Trophoblast cell (in vitro differentiated cells and primary cell): ENCODE results near the gene RNF166.
A peak's percentile ranks its signal among the peaks of the same experiment; 100 is the strongest.
"Not testable (repeated sequence)": the region's sequence is repeated elsewhere in the genome, so short reads cannot be mapped to it uniquely, and the experiment has no call there.

Experiments used
- DNase-seq, 2 donors: peaks; one replicate each; pipeline ENCODE4 v3.0.0-alpha.2; 2016
- H2AFZ ChIP-seq: 2 replicates; pipeline ENCODE4 v1.6.1; 2013; ENCODE audit warnings: low read length, moderate library complexity, mild to moderate bottlenecking; ENCODE audit not compliant: insufficient read depth, poor library complexity
- H2AK5ac ChIP-seq: 2 replicates; pipeline ENCODE4 v1.6.1; 2013; ENCODE audit warnings: mild to moderate bottlenecking, low read length
- H2BK120ac ChIP-seq: 2 replicates; pipeline ENCODE4 v1.6.1; 2013; ENCODE audit warnings: low read length, mild to moderate bottlenecking, moderate library complexity; ENCODE audit not compliant: insufficient read depth, poor library complexity
- H2BK12ac ChIP-seq: 2 replicates; pipeline ENCODE4 v1.6.1; 2013; ENCODE audit warnings: mild to moderate bottlenecking, low read length, moderate library complexity
- H2BK5ac ChIP-seq: 2 replicates; pipeline ENCODE4 v1.6.1; 2013; ENCODE audit warnings: low read length, low read depth, moderate library complexity, mild to moderate bottlenecking; ENCODE audit not compliant: poor library complexity
- H3K14ac ChIP-seq: 2 replicates; pipeline ENCODE4 v1.6.1; 2013; ENCODE audit warnings: mild to moderate bottlenecking, low read length
- H3K18ac ChIP-seq: 2 replicates; pipeline ENCODE4 v1.6.1; 2013; ENCODE audit warnings: mild to moderate bottlenecking, low read length
- H3K23ac ChIP-seq: 2 replicates; pipeline ENCODE4 v1.6.1; 2013; ENCODE audit warnings: low read length
- H3K27ac ChIP-seq: 2 replicates; pipeline ENCODE4 v1.5.1; 2013; ENCODE audit warnings: low read depth, mild to moderate bottlenecking, inconsistent platforms, low read length, moderate library complexity
- H3K27me3 ChIP-seq: 2 replicates; pipeline ENCODE4 v1.6.1; 2013; ENCODE audit warnings: inconsistent platforms, mild to moderate bottlenecking, low read length, moderate library complexity; ENCODE audit not compliant: insufficient read depth
- H3K36me3 ChIP-seq, 2 experiments: 1 replicate in 1 of 2; 2 replicates in 1 of 2; pipeline ENCODE4 v1.6.1; 2013; ENCODE audit warnings: low read length in 2 of 2, mild to moderate bottlenecking in 2 of 2, moderate library complexity in 1 of 2; ENCODE audit not compliant: insufficient read depth in 2 of 2, control insufficient read depth in 1 of 2
- H3K4ac ChIP-seq: 2 replicates; pipeline ENCODE4 v1.6.1; 2013; ENCODE audit warnings: low read depth, mild to moderate bottlenecking, low read length, moderate library complexity
- H3K4me1 ChIP-seq, 2 experiments: 1 replicate in 1 of 2; 2 replicates in 1 of 2; pipeline ENCODE4 v1.6.1; 2013; ENCODE audit warnings: low read length in 2 of 2, mild to moderate bottlenecking in 2 of 2, moderate library complexity in 1 of 2; ENCODE audit not compliant: insufficient read depth in 2 of 2, control insufficient read depth in 1 of 2
- H3K4me2 ChIP-seq: 2 replicates; pipeline ENCODE4 v1.6.1; 2013; ENCODE audit warnings: inconsistent platforms, mild to moderate bottlenecking, low read length, moderate library complexity
- H3K4me3 ChIP-seq: 2 replicates; pipeline ENCODE4 v1.5.1; 2013; ENCODE audit warnings: mild to moderate bottlenecking, low read depth, low read length, inconsistent platforms
- H3K79me1 ChIP-seq: one replicate; pipeline ENCODE4 v1.6.1; 2013; ENCODE audit warnings: low read length
- H3K79me2 ChIP-seq: 2 replicates; pipeline ENCODE4 v1.6.1; 2013; ENCODE audit warnings: low read length, mild to moderate bottlenecking; ENCODE audit not compliant: control insufficient read depth, insufficient read depth, poor library complexity
- H3K9ac ChIP-seq: 2 replicates; pipeline ENCODE4 v1.6.1; 2013; ENCODE audit warnings: mild to moderate bottlenecking, low read length
- H3K9me3 ChIP-seq: 2 replicates; pipeline ENCODE4 v1.6.1; 2013; ENCODE audit warnings: low read depth, mild to moderate bottlenecking, control low read depth, inconsistent platforms, low read length; ENCODE audit not compliant: insufficient read depth
- H4K12ac ChIP-seq: 2 replicates; pipeline ENCODE4 v1.6.1; 2013; ENCODE audit warnings: low read depth, mild to moderate bottlenecking, low read length, moderate library complexity
- H4K8ac ChIP-seq: 2 replicates; pipeline ENCODE4 v1.6.1; 2013; ENCODE audit warnings: low read depth, mild to moderate bottlenecking, low read length, moderate library complexity
- H4K91ac ChIP-seq: one replicate; pipeline ENCODE4 v1.6.1; 2013; ENCODE audit warnings: low read depth, mild to moderate bottlenecking, low read length, moderate library complexity
- WGBS: extraction: QIAGEN DNeasy Blood & Tissue Kit; methylation state at CpG from one replicate; pipeline ENCODE4 v1.1.7; 2013; ENCODE audit warnings: missing lambda C conversion rate; ENCODE audit not compliant: insufficient read length, insufficient coverage; ENCODE audit errors: extremely low coverage; 5-methylcytosine and 5-hydroxymethylcytosine counted together

Gene RNF166

GRCh38 chr16:88669493-88669892, 36.7 kb downstream of the RNF166 start:
- not testable (repeated sequence) for H4K12ac ChIP-seq, H3K79me2 ChIP-seq, H3K9ac ChIP-seq, H2BK12ac ChIP-seq, H2AK5ac ChIP-seq, H4K91ac ChIP-seq, H3K79me1 ChIP-seq, H3K14ac ChIP-seq, H3K4me2 ChIP-seq, H2BK5ac ChIP-seq, H4K8ac ChIP-seq, H3K27me3 ChIP-seq, H3K18ac ChIP-seq, H2AFZ ChIP-seq, H2BK120ac ChIP-seq, H3K4ac ChIP-seq, H3K36me3 ChIP-seq, H3K4me1 ChIP-seq, H3K4me3 ChIP-seq, H3K27ac ChIP-seq, H3K23ac ChIP-seq, DNase-seq, H3K9me3 ChIP-seq
- WGBS: no CpG with 5 or more reads among the region's 8 CpGs

GRCh38 chr16:88667461-88667860, 38.7 kb downstream of the RNF166 start:
- Histone ChIP-seq H3K4me1 (peaks cover 3 to 7% of the 10 kb centered on the region in 2 experiments), H2BK120ac (no peak overlapping the region), H3K27ac (no peak overlapping the region)

GRCh38 chr16:88665570-88665969, 40.6 kb downstream of the RNF166 start:
- H4K91ac ChIP-seq: no peak overlapping the region

More at GRCh38 chr16:88667461-88667860, 38.7 kb downstream of the RNF166 start:
- Histone ChIP-seq H2AK5ac (no peak overlapping the region), H4K8ac (peak overlapping the region; percentile 36), H3K27me3 (no peaks in the 10 kb centered on the region), H4K12ac (no peak overlapping the region), H3K79me1 (peaks cover 12% of the 10 kb centered on the region), H3K4me3 (no peak overlapping the region), H3K18ac (peak overlapping the region; percentile 17), H3K9me3 (peaks cover 6% of the 10 kb centered on the region), H2BK5ac (no peak overlapping the region), H3K14ac (no peak overlapping the region), H2BK12ac (no peak overlapping the region), H3K36me3 (peaks cover 5 to 6% of the 10 kb centered on the region in 2 experiments), H4K91ac (no peak overlapping the region), H2AFZ (no peak overlapping the region), H3K79me2 (peaks cover 12% of the 10 kb centered on the region), H3K4ac (no peak overlapping the region), H3K4me2 (no peak overlapping the region), H3K23ac (no peak overlapping the region), H3K9ac (no peak overlapping the region)
- DNase-seq: no peak
- no CpG with 5 or more reads among the region's 5 CpGs for WGBS

GRCh38 chr16:88665148-88665547, 41.1 kb downstream of the RNF166 start:
- Histone ChIP-seq H3K36me3 (peaks cover 5 to 8% of the 10 kb centered on the region in 2 experiments), H2AK5ac (no peak overlapping the region), H3K14ac (no peak overlapping the region), H3K4me3 (no peak overlapping the region), H2BK5ac (no peak overlapping the region), H3K18ac (no peak overlapping the region), H3K79me1 (peaks cover 16% of the 10 kb centered on the region), H4K12ac (no peak overlapping the region), H4K8ac (no peak overlapping the region), H3K4me1 (peaks cover 5 to 12% of the 10 kb centered on the region in 2 experiments), H3K9ac (no peak overlapping the region), H3K23ac (no peak overlapping the region), H4K91ac (no peak overlapping the region), H3K79me2 (peaks cover 21% of the 10 kb centered on the region), H3K9me3 (peaks cover 2% of the 10 kb centered on the region), H2BK12ac (no peak overlapping the region), H3K27me3 (no peaks in the 10 kb centered on the region), H3K4me2 (no peak overlapping the region), H2BK120ac (no peak overlapping the region), H2AFZ (no peak overlapping the region), H3K27ac (no peak overlapping the region), H3K4ac (no peak overlapping the region)
- no CpG with 5 or more reads among the region's 4 CpGs for WGBS
- DNase-seq: no peak

More at GRCh38 chr16:88665570-88665969, 40.6 kb downstream of the RNF166 start:
- no peak overlapping the region for H3K18ac ChIP-seq
- no peak overlapping the region for H2BK5ac ChIP-seq
- no peak overlapping the region for H3K23ac ChIP-seq
- no peak overlapping the region for H3K9ac ChIP-seq
- H2BK120ac ChIP-seq: no peak overlapping the region
- no peak overlapping the region for H4K12ac ChIP-seq
- H3K4me2 ChIP-seq: no peak overlapping the region
- no peak overlapping the region for H2BK12ac ChIP-seq
- peaks cover 2% of the 10 kb centered on the region for H3K9me3 ChIP-seq
- H4K8ac ChIP-seq: no peak overlapping the region
- peaks cover 16% of the 10 kb centered on the region for H3K79me1 ChIP-seq
- H2AK5ac ChIP-seq: no peak overlapping the region
- no peak overlapping the region for H3K27ac ChIP-seq
- peaks cover 21% of the 10 kb centered on the region for H3K79me2 ChIP-seq
- H3K27me3 ChIP-seq: no peaks in the 10 kb centered on the region
- peaks cover 5 to 11% of the 10 kb centered on the region in 2 experiments for H3K4me1 ChIP-seq
- H3K4ac ChIP-seq: no peak overlapping the region
- DNase-seq: no peak
- H3K14ac ChIP-seq: no peak overlapping the region
- H3K36me3 ChIP-seq: peaks cover 5 to 6% of the 10 kb centered on the region in 2 experiments
- WGBS: no CpG with 5 or more reads among the region's 3 CpGs
- H3K4me3 ChIP-seq: no peak overlapping the region
- no peak overlapping the region for H2AFZ ChIP-seq
